Embryonic facial prominence (tissue), 1 donor: ENCODE data around the gene INAVA.
"Not testable (repeated sequence)": the region's sequence is repeated elsewhere in the genome, so short reads cannot be mapped to it uniquely, and the experiment has no call there.

Experiments
- DNase-seq: peaks from one replicate; pipeline ENCODE4 v3.0.0-alpha.2; 2016; ENCODE audit errors: extremely low spot score

Gene INAVA

GRCh38 chr1:200899451-200899915 lies 4.8 kb downstream of the INAVA start:
- no peak for DNase-seq

- DNase-seq = no peak
Measured at GRCh38 chr1:200899954-200900867, 5.5 kb downstream of the INAVA start.

- no peak for DNase-seq
Measured at GRCh38 chr1:200900877-200901276, 6.2 kb downstream of the INAVA start.

GRCh38 chr1:200901350-200901749 lies 6.7 kb downstream of the INAVA start:
- no peak for DNase-seq

GRCh38 chr1:200901796-200902444 lies 7.2 kb downstream of the INAVA start:
- no peak for DNase-seq

- DNase-seq = no peak
Measured at GRCh38 chr1:200903793-200904192, 9.1 kb downstream of the INAVA start.

- DNase-seq = no peak
Measured at GRCh38 chr1:200904772-200905171, 10.1 kb downstream of the INAVA start.

- DNase-seq = no peak
Measured at GRCh38 chr1:200905411-200906052, 10.8 kb downstream of the INAVA start.

- no peak for DNase-seq
Measured at GRCh38 chr1:200906491-200906890, 11.8 kb downstream of the INAVA start.

- DNase-seq = no peak
Measured at GRCh38 chr1:200907611-200908097, 13.0 kb downstream of the INAVA start.

- no peak for DNase-seq
Measured at GRCh38 chr1:200908191-200908868, 13.6 kb downstream of the INAVA start.

- no peak for DNase-seq
Measured at GRCh38 chr1:200909071-200909470, 14.4 kb downstream of the INAVA start.

GRCh38 chr1:200909757-200910239 lies 15.1 kb downstream of the INAVA start:
- DNase-seq = no peak

GRCh38 chr1:200911361-200911760 lies 16.7 kb downstream of the INAVA start:
- DNase-seq = no peak

- DNase-seq = not testable (repeated sequence)
Measured at GRCh38 chr1:200911936-200912335, 17.2 kb downstream of the INAVA start.

GRCh38 chr1:200912737-200913407 lies 18.2 kb downstream of the INAVA start:
- DNase-seq = no peak

- DNase-seq = no peak
Measured at GRCh38 chr1:200916152-200916551, 21.5 kb downstream of the INAVA start.

GRCh38 chr1:200916681-200917080 lies 22.0 kb downstream of the INAVA start:
- no peak for DNase-seq

- DNase-seq = no peak
Measured at GRCh38 chr1:200917291-200917817, 22.7 kb downstream of the INAVA start.

- no peak for DNase-seq
Measured at GRCh38 chr1:200918006-200918405, 23.3 kb downstream of the INAVA start.

GRCh38 chr1:200919386-200919785 lies 24.7 kb downstream of the INAVA start:
- DNase-seq = no peak
